ENCODE results near the gene EFS.

DNA sequence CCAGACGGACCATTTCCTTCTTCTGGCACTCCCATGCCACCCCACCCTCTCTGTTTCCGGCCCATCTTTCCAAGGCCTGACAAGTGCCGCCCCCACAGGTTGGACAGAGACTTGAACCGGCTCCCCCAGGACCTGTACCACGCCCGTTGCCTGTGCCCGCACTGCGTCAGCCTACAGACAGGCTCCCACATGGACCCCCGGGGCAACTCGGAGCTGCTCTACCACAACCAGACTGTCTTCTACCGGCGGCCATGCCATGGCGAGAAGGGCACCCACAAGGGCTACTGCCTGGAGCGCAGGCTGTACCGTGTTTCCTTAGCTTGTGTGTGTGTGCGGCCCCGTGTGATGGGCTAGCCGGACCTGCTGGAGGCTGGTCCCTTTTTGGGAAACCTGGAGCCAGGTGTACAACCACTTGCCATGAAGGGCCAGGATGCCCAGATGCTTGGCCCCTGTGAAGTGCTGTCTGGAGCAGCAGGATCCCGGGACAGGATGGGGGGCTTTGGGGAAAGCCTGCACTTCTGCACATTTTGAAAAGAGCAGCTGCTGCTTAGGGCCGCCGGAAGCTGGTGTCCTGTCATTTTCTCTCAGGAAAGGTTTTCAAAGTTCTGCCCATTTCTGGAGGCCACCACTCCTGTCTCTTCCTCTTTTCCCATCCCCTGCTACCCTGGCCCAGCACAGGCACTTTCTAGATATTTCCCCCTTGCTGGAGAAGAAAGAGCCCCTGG lies 10.7 kb upstream of the EFS start:
- TF ChIP-seq POLR2A (IDR thresholded peaks at IDR 0.05) = no peak
- TF ChIP-seq, protein P1, sequence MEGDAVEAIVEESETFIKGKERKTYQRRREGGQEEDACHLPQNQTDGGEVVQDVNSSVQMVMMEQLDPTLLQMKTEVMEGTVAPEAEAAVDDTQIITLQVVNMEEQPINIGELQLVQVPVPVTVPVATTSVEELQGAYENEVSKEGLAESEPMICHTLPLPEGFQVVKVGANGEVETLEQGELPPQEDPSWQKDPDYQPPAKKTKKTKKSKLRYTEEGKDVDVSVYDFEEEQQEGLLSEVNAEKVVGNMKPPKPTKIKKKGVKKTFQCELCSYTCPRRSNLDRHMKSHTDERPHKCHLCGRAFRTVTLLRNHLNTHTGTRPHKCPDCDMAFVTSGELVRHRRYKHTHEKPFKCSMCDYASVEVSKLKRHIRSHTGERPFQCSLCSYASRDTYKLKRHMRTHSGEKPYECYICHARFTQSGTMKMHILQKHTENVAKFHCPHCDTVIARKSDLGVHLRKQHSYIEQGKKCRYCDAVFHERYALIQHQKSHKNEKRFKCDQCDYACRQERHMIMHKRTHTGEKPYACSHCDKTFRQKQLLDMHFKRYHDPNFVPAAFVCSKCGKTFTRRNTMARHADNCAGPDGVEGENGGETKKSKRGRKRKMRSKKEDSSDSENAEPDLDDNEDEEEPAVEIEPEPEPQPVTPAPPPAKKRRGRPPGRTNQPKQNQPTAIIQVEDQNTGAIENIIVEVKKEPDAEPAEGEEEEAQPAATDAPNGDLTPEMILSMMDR (IDR thresholded peaks at IDR 0.05) = no peak
- TF ChIP-seq POLR2AphosphoS5 (IDR thresholded peaks at IDR 0.05) = no peak

Data from transverse colon (tissue), 4 donors.